Epithelial cell of proximal tubule (primary cell): ENCODE data around the gene E2F6. TPM values are rescaled to one million over a fixed set of nuclear protein-coding genes. Genes with fewer than 3 reads are reported as not detected.
A peak's percentile ranks its signal among the peaks of the same experiment; 100 is the strongest.

Experiments
- DNase-seq: peaks from one replicate; pipeline ENCODE4 v3.0.0-alpha.2; 2011; ENCODE audit warnings: low read depth
- H3K4me3 ChIP-seq: 2 replicates; pipeline ENCODE4 v1.5.1; 2011; ENCODE audit warnings: low read depth, mild to moderate bottlenecking, low read length
- CTCF ChIP-seq: conservative IDR thresholded peaks from 2 replicates; pipeline ENCODE4 v1.5.1; 2012; ENCODE audit warnings: low read depth, mild to moderate bottlenecking, low read length
- total RNA-seq: library from RNA; depleted of rRNA; stranded (reverse); fragments of >200 nt; gene quantifications from 2 replicates; pipeline ENCODE4 v1.2.3, GENCODE V29; 2015

E2F6 gene
- total RNA-seq, 1 donor from 2014 or later = 11.0 TPM

GRCh38 chr2:11483806-11484617, 18.1 kb upstream of the E2F6 start:
- no peak for TF ChIP-seq CTCF
- DNase-seq = no peak
- H3K4me3 ChIP-seq = no peak overlapping the region

GRCh38 chr2:11482473-11483035, 16.6 kb upstream of the E2F6 start:
- no peak for DNase-seq
- H3K4me3 ChIP-seq = peak overlapping the region; percentile 47
- no peak for TF ChIP-seq CTCF

GRCh38 chr2:11481789-11482472, 16.0 kb upstream of the E2F6 start:
- H3K4me3 ChIP-seq = no peak overlapping the region
- TF ChIP-seq CTCF = no peak

GRCh38 chr2:11481426-11481788, 15.4 kb upstream of the E2F6 start:
- H3K4me3 ChIP-seq = no peak overlapping the region
- TF ChIP-seq CTCF = no peak
- no peak for DNase-seq

More at GRCh38 chr2:11481789-11482472, 16.0 kb upstream of the E2F6 start:
- DNase-seq = no peak

GRCh38 chr2:11480859-11481258, 14.9 kb upstream of the E2F6 start:
- H3K4me3 ChIP-seq = no peak overlapping the region
- TF ChIP-seq CTCF = no peak

GRCh38 chr2:11480406-11480805, 14.4 kb upstream of the E2F6 start:
- no peak for DNase-seq
- no peak overlapping the region for H3K4me3 ChIP-seq
- TF ChIP-seq CTCF = no peak

More at GRCh38 chr2:11480859-11481258, 14.9 kb upstream of the E2F6 start:
- no peak for DNase-seq
